Measurements from ENCODE around the gene SPATS2. TPM values are rescaled to one million over a fixed set of nuclear protein-coding genes. Genes with fewer than 3 reads are reported as not detected.
A peak's percentile ranks its signal among the peaks of the same experiment; 100 is the strongest.

SPATS2 gene
- total RNA-seq, 1 experiment from 2014 or later: 74.2 TPM

DNA sequence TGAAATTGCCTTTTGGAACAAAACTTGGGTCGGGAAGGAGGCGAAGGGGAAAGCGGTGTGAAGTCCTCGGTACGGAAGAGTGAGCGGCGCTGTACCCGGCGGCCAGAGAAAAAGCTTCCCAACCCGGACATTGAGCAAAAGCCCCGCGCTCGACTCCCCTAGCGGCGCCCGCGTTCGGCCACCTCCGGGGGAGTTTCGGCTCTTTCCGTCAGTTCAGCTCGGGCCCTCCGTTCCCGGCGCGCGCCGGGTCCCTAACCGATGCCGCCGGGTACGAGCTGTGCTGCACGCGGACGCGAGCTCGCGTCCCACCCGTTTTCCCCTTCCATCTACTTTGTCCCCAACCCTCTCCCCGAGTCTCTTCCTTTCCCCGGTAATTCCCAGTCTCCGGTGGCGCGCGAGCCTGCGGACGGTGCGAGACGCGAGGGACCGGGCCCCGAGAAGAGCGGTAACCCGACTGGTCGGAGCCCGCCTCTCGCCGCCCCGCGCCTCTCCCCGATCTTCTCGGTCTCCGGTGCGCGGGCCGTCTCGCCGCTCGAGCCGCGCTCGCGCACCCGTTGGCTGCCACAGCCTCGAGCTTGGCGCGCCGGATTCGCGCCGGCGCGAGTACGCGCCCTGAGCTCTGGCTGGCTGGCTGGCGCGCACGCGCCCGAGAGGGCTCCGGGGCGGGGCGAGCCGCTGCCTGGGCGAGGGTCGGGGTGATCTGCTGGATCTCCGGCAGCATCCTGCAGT is 446 bp upstream of the SPATS2 start:
- POLR2A ChIA-PET: interaction anchor here (0.5 to 1.9 kb wide), 21 partner anchors 8 to 540 kb away, joined by 3 to 16 read pairs (median 5); partner anchors contain the start of gene TROAP
- H2AFZ ChIP-seq (ENCODE audit: low read depth, low read length, poor library complexity, severe bottlenecking): no peak overlapping the region
- CTCF ChIA-PET: interaction anchor here (0.7 to 2.6 kb wide), 10 partner anchors 9 to 214 kb away, joined by 4 to 28 read pairs (median 7); no protein-coding TSS in a partner anchor
- RAD21 ChIA-PET (ENCODE audit: low non-redundant PET in 1 of 2, low total read pairs in 2 of 2, uncharacterized antibody in 2 of 2, unreplicated experiment in 2 of 2): interaction anchor here (0.5 to 1.7 kb wide), 9 partner anchors 8 to 1402 kb away, joined by 3 to 7 read pairs (median 3); no protein-coding TSS in a partner anchor
- DNase-seq (ENCODE audit: low read depth, low spot score) (peak; percentile 80), ATAC-seq (peak; percentile 85)
- H3K9ac ChIP-seq (ENCODE audit: low read length): peak overlapping the region; percentile 92
- H3K4me3 ChIP-seq (replicated peaks in 1 of 2; ENCODE audit: low read depth in 1 of 2, low read length in 2 of 2): peak overlapping the region; percentile 65 to 71
- H3K36me3 ChIP-seq (ENCODE audit: control insufficient read depth in 1 of 2, insufficient read depth in 2 of 2, low read length in 2 of 2): no peaks in the 10 kb centered on the region
- H3K4me2 ChIP-seq (ENCODE audit: low read length): peak overlapping the region; percentile 71
- intact Hi-C loops (cut with micrococcal nuclease): loop anchor here (2.0 kb wide), 1 partner anchor 148 kb away; no protein-coding TSS in a partner anchor
- peaks cover 51% of the 10 kb centered on the region for H3K79me2 ChIP-seq (ENCODE audit: insufficient read depth, low read length)
- no peaks in the 10 kb centered on the region for H3K9me2 ChIP-seq (ENCODE audit: insufficient read depth)
- H4K20me1 ChIP-seq (ENCODE audit: insufficient read depth): peaks cover 5% of the 10 kb centered on the region; the same call in 1 of the 2 replicates
- TF ChIP-seq, protein P1, sequence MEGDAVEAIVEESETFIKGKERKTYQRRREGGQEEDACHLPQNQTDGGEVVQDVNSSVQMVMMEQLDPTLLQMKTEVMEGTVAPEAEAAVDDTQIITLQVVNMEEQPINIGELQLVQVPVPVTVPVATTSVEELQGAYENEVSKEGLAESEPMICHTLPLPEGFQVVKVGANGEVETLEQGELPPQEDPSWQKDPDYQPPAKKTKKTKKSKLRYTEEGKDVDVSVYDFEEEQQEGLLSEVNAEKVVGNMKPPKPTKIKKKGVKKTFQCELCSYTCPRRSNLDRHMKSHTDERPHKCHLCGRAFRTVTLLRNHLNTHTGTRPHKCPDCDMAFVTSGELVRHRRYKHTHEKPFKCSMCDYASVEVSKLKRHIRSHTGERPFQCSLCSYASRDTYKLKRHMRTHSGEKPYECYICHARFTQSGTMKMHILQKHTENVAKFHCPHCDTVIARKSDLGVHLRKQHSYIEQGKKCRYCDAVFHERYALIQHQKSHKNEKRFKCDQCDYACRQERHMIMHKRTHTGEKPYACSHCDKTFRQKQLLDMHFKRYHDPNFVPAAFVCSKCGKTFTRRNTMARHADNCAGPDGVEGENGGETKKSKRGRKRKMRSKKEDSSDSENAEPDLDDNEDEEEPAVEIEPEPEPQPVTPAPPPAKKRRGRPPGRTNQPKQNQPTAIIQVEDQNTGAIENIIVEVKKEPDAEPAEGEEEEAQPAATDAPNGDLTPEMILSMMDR (IDR thresholded peaks at IDR 0.05 in 2 of 3, conservative IDR thresholded peaks at IDR 0.05 in 1 of 3; ENCODE audit: borderline replicate concordance in 1 of 3, insufficient read depth in 1 of 3, low read depth in 2 of 3, low read length in 2 of 3): 0 out of 6 replicates have a peak, but pooled peaks of 2 of the 3 experiments have one; percentile 11 to 12
- peak; percentile 50; the same call in 1 of the 2 replicates for TF ChIP-seq MAX (IDR thresholded peaks at IDR 0.05)
- TF ChIP-seq ZNF274 (IDR thresholded peaks at IDR 0.05; ENCODE audit: low read depth, low read length): no peak
- TF ChIP-seq, protein P2, sequence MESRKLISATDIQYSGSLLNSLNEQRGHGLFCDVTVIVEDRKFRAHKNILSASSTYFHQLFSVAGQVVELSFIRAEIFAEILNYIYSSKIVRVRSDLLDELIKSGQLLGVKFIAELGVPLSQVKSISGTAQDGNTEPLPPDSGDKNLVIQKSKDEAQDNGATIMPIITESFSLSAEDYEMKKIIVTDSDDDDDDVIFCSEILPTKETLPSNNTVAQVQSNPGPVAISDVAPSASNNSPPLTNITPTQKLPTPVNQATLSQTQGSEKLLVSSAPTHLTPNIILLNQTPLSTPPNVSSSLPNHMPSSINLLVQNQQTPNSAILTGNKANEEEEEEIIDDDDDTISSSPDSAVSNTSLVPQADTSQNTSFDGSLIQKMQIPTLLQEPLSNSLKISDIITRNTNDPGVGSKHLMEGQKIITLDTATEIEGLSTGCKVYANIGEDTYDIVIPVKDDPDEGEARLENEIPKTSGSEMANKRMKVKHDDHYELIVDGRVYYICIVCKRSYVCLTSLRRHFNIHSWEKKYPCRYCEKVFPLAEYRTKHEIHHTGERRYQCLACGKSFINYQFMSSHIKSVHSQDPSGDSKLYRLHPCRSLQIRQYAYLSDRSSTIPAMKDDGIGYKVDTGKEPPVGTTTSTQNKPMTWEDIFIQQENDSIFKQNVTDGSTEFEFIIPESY (IDR thresholded peaks at IDR 0.05; ENCODE audit: extremely low read depth, insufficient replicate concordance, low read length): peak; percentile 48
- TF ChIP-seq ZFX (IDR thresholded peaks at IDR 0.05): peak; percentile 68
- no peak for TF ChIP-seq EZH2 (IDR thresholded peaks at IDR 0.05)
- 0 out of 2 replicates have a peak, but pooled peaks have one; percentile 1 for TF ChIP-seq RAD21 (IDR thresholded peaks at IDR 0.05; ENCODE audit: low read depth)
- TF ChIP-seq POLR2A (IDR thresholded peaks at IDR 0.05; ENCODE audit: borderline replicate concordance, extremely low read depth, insufficient read depth, insufficient read length): peak; percentile 71
- TF ChIP-seq SRF (IDR thresholded peaks at IDR 0.05; ENCODE audit: low read depth): no peak
- TF ChIP-seq POLR2AphosphoS5 (IDR thresholded peaks at IDR 0.05; ENCODE audit: low read depth, low read length): peak; percentile 68
- TSS peak; percentile 91 for BruUV-seq (replicated peaks)
- no peaks in the 10 kb centered on the region for H3K9me3 ChIP-seq (ENCODE audit: control insufficient read depth in 1 of 2, insufficient read depth in 1 of 2, low read depth in 1 of 2, low read length in 2 of 2)
- peaks cover 38 to 52% of the 10 kb centered on the region in 2 experiments for H3K4me1 ChIP-seq (ENCODE audit: control insufficient read depth in 1 of 2, insufficient read depth in 2 of 2, low read length in 2 of 2)
- H3K27ac ChIP-seq (ENCODE audit: low read depth, low read length): peak overlapping the region; percentile 99
- H3K27me3 ChIP-seq (ENCODE audit: insufficient read depth, low read length): no peaks in the 10 kb centered on the region
